Measurements from ENCODE around the gene SASH1.

- TF ChIP-seq MAZ (CRISPR knock-in tag; conservative IDR thresholded peaks at IDR 0.05 in 1 of 2, IDR thresholded peaks at IDR 0.05 in 1 of 2): no peak
- no peak for TF ChIP-seq ZBTB33 (CRISPR knock-in tag; IDR thresholded peaks at IDR 0.05)
- TF ChIP-seq CREM (IDR thresholded peaks at IDR 0.05; ENCODE audit: low read depth): no peak
- TF ChIP-seq JUNB (CRISPR knock-in tag; conservative IDR thresholded peaks at IDR 0.05): no peak
- TF ChIP-seq RAD21 (CRISPR knock-in tag; conservative IDR thresholded peaks at IDR 0.05 in 1 of 2, IDR thresholded peaks at IDR 0.05 in 1 of 2): no peak
- no peak for TF ChIP-seq CHD1 (IDR thresholded peaks at IDR 0.05; ENCODE audit: low read length)
- TF ChIP-seq HMG20A (CRISPR knock-in tag; conservative IDR thresholded peaks at IDR 0.05): no peak
These were observed 16.6 kb downstream of the SASH1 start for GRCh38 chr6:148359228-148359627.
